Activated CD8-positive, alpha-beta memory T cell treated with anti-CD3 and anti-CD28 coated beads for 36 hours (primary cell): ENCODE results near the gene NLRC5. TPM values are rescaled to one million over a fixed set of nuclear protein-coding genes. Genes with fewer than 3 reads are reported as not detected.
"Not testable (repeated sequence)": the region's sequence is repeated elsewhere in the genome, so short reads cannot be mapped to it uniquely, and the experiment has no call there.

Source experiments
- CTCF ChIA-PET: fragments of 350-600 bp; sonication (Branson Sonifier 250); formaldehyde crosslinking; loops from one replicate; lab custom pipeline; 2021; ENCODE audit warnings: antibody characterized with exemption; lab: Charles Lee
- POLR2A ChIA-PET: fragments of 350-600 bp; sonication (Branson Sonifier 250); formaldehyde crosslinking; loops from one replicate; lab custom pipeline; 2021; ENCODE audit warnings: antibody characterized with exemption; lab: Charles Lee
- total RNA-seq, 2 experiments: library from RNA; stranded (reverse); gene quantifications; one replicate each; pipeline ENCODE4 v1.2.3, GENCODE V29; 2021

Gene NLRC5
- total RNA-seq, 2 experiments from 2014 or later = 118 to 121 TPM

- POLR2A ChIA-PET = no interaction called here
- CTCF ChIA-PET = interaction anchor here (0.7 to 1.4 kb wide), 3 partner anchors 16 to 204 kb away, joined by 3 to 5 read pairs (median 3); partner anchors contain the start of gene NLRC5
Measured at GRCh38 chr16:56973294-56973689, 16.1 kb upstream of the NLRC5 start.

- CTCF ChIA-PET = interaction anchor here (0.7 to 1.4 kb wide), 2 partner anchors 16 to 22 kb away, joined by 3 read pairs; partner anchors contain the start of gene NLRC5
- POLR2A ChIA-PET = not testable (repeated sequence)
Measured at GRCh38 chr16:56973899-56974298, 15.5 kb upstream of the NLRC5 start.

GRCh38 chr16:56974549-56975300, 14.6 kb upstream of the NLRC5 start:
- CTCF ChIA-PET = interaction anchor here (1.4 to 3.2 kb wide), 3 partner anchors 10 to 15 kb away, joined by 3 to 14 read pairs (median 5); partner anchors contain the start of gene NLRC5

GRCh38 chr16:56975714-56976113, 13.6 kb upstream of the NLRC5 start:
- ChIA-PET POLR2A (interaction anchor here (1.0 kb wide), 1 partner anchor 49 kb away, joined by 3 read pairs; no protein-coding TSS in a partner anchor), CTCF (interaction anchor here (1.7 to 3.2 kb wide), 2 partner anchors 11 to 13 kb away, joined by 5 to 14 read pairs; no protein-coding TSS in a partner anchor)

More at GRCh38 chr16:56974549-56975300, 14.6 kb upstream of the NLRC5 start:
- POLR2A ChIA-PET = interaction anchor here (0.6 kb wide), 1 partner anchor 121 kb away, joined by 7 read pairs; no protein-coding TSS in a partner anchor

- ChIA-PET POLR2A (interaction anchor here (0.6 to 1.1 kb wide), 2 partner anchors 10 to 312 kb away, joined by 3 to 4 read pairs; no protein-coding TSS in a partner anchor), CTCF (interaction anchor here (0.7 to 3.2 kb wide), 3 partner anchors 11 to 13 kb away, joined by 3 to 14 read pairs (median 3); partner anchors contain the start of gene NLRC5)
Measured at GRCh38 chr16:56977216-56977615, 12.1 kb upstream of the NLRC5 start.

- ChIA-PET POLR2A (interaction anchor here (0.5 to 1.1 kb wide), 3 partner anchors 9 to 33 kb away, joined by 3 to 8 read pairs (median 3); no protein-coding TSS in a partner anchor), CTCF (interaction anchor here (1.4 to 3.2 kb wide), 2 partner anchors 11 to 14 kb away, joined by 3 to 14 read pairs; partner anchors contain the start of gene NLRC5)
Measured at GRCh38 chr16:56977823-56978430, 11.4 kb upstream of the NLRC5 start.

- ChIA-PET CTCF (interaction anchor here (1.1 kb wide), 1 partner anchor 18 kb away, joined by 4 read pairs; the partner anchor contains the start of gene CETP), POLR2A (interaction anchor here (1.4 kb wide), 1 partner anchor 9 kb away, joined by 5 read pairs; the partner anchor contains the start of gene NLRC5)
Measured at GRCh38 chr16:56980201-56980535, 9.2 kb upstream of the NLRC5 start.

GRCh38 chr16:56980792-56981724, 8.3 kb upstream of the NLRC5 start:
- ChIA-PET POLR2A (interaction anchor here (1.4 kb wide), 1 partner anchor 8 kb away, joined by 5 read pairs; the partner anchor contains the start of gene NLRC5), CTCF (interaction anchor here (1.3 kb wide), 1 partner anchor 16 kb away, joined by 4 read pairs; no protein-coding TSS in a partner anchor)

GRCh38 chr16:56981729-56982271, 7.6 kb upstream of the NLRC5 start:
- POLR2A ChIA-PET = no interaction called here
- CTCF ChIA-PET = interaction anchor here (1.3 to 1.7 kb wide), 2 partner anchors 9 to 17 kb away, joined by 4 to 5 read pairs; no protein-coding TSS in a partner anchor

GRCh38 chr16:56982695-56983094, 6.7 kb upstream of the NLRC5 start:
- ChIA-PET POLR2A (no interaction called here), CTCF (interaction anchor here (1.7 to 4.1 kb wide), 2 partner anchors 10 to 18 kb away, joined by 5 to 27 read pairs; no protein-coding TSS in a partner anchor)

GRCh38 chr16:56983211-56983751, 6.1 kb upstream of the NLRC5 start:
- POLR2A ChIA-PET = interaction anchor here (1.3 kb wide), 1 partner anchor 12 kb away, joined by 3 read pairs; no protein-coding TSS in a partner anchor
- CTCF ChIA-PET = interaction anchor here (0.5 to 4.1 kb wide), 3 partner anchors 11 to 105 kb away, joined by 3 to 27 read pairs (median 5); no protein-coding TSS in a partner anchor

GRCh38 chr16:56984639-56985038, 4.7 kb upstream of the NLRC5 start:
- POLR2A ChIA-PET = interaction anchor here (1.1 to 1.5 kb wide), 3 partner anchors 10 to 57 kb away, joined by 3 to 9 read pairs (median 4); no protein-coding TSS in a partner anchor
- CTCF ChIA-PET = interaction anchor here (0.8 to 4.1 kb wide), 2 partner anchors 20 to 100 kb away, joined by 3 to 27 read pairs; no protein-coding TSS in a partner anchor

- POLR2A ChIA-PET = interaction anchor here (1.5 kb wide), 1 partner anchor 56 kb away, joined by 4 read pairs; no protein-coding TSS in a partner anchor
- CTCF ChIA-PET = interaction anchor here (0.6 to 4.1 kb wide), 3 partner anchors 18 to 59 kb away, joined by 3 to 27 read pairs (median 3); no protein-coding TSS in a partner anchor
Measured at GRCh38 chr16:56985288-56985961, 3.9 kb upstream of the NLRC5 start.

- CTCF ChIA-PET = interaction anchor here (0.6 to 4.1 kb wide), 3 partner anchors 18 to 58 kb away, joined by 3 to 27 read pairs (median 3); no protein-coding TSS in a partner anchor
- POLR2A ChIA-PET = no interaction called here
Measured at GRCh38 chr16:56985962-56986360, 3.4 kb upstream of the NLRC5 start.

GRCh38 chr16:56986361-56986760, 3.0 kb upstream of the NLRC5 start:
- POLR2A ChIA-PET = interaction anchor here (0.9 to 1.1 kb wide), 2 partner anchors 8 to 9 kb away, joined by 3 to 4 read pairs; no protein-coding TSS in a partner anchor
- CTCF ChIA-PET = interaction anchor here (4.1 kb wide), 1 partner anchor 21 kb away, joined by 27 read pairs; no protein-coding TSS in a partner anchor

GRCh38 chr16:56986908-56987307, 2.4 kb upstream of the NLRC5 start:
- POLR2A ChIA-PET = interaction anchor here (0.6 to 1.1 kb wide), 4 partner anchors 8 to 44 kb away, joined by 3 to 4 read pairs (median 4); no protein-coding TSS in a partner anchor
- CTCF ChIA-PET = not testable (repeated sequence)
